HG02840 (cell line): Measurements from ENCODE around the gene DDX3X.
"Not testable (repeated sequence)": the region's sequence is repeated elsewhere in the genome, so short reads cannot be mapped to it uniquely, and the experiment has no call there.

Source experiments
- ATAC-seq: cut with Tn5 transposase; IDR thresholded peaks from one replicate; pipeline ENCODE4 v1.9.1; 2021; ENCODE audit warnings: mild to moderate bottlenecking, moderate library complexity, moderate number of reproducible peaks; ENCODE audit not compliant: unreplicated experiment, low FRiP score

DDX3X gene

GRCh38 chrX:41407816-41408215 is 73.9 kb downstream of the DDX3X start:
- no peak for ATAC-seq

DNA sequence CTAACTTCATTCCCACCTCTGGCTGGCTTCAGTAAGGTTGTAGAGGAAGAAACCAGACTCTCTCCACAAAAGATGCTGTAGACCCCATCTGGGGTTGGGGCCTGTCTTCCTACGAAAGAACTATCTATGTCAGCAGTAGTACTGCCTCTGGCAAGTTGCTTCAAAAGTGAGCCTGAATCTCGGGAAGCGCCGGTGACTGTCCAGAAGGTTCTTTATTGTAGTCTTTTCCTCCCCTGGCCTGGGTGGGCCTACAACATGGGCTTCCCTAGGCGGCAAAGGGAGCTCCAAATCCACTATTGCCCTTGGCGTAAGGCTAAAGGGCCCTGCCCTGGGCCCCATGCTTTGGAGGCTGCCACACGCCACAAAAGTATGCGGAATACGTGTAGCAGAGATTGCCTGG is 74.6 kb downstream of the DDX3X start:
- no peak for ATAC-seq

- no peak for ATAC-seq
Measured at GRCh38 chrX:41409006-41409405, 75.0 kb downstream of the DDX3X start.

GRCh38 chrX:41411222-41411621 is 77.3 kb downstream of the DDX3X start:
- ATAC-seq = not testable (repeated sequence)

GRCh38 chrX:41412261-41413081 is 78.5 kb downstream of the DDX3X start:
- no peak for ATAC-seq
